ENCODE data around the gene POLA2. TPM values are rescaled to one million over a fixed set of nuclear protein-coding genes. Genes with fewer than 3 reads are reported as not detected.

Gene POLA2, protein sequence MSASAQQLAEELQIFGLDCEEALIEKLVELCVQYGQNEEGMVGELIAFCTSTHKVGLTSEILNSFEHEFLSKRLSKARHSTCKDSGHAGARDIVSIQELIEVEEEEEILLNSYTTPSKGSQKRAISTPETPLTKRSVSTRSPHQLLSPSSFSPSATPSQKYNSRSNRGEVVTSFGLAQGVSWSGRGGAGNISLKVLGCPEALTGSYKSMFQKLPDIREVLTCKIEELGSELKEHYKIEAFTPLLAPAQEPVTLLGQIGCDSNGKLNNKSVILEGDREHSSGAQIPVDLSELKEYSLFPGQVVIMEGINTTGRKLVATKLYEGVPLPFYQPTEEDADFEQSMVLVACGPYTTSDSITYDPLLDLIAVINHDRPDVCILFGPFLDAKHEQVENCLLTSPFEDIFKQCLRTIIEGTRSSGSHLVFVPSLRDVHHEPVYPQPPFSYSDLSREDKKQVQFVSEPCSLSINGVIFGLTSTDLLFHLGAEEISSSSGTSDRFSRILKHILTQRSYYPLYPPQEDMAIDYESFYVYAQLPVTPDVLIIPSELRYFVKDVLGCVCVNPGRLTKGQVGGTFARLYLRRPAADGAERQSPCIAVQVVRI
- total RNA-seq (1.0 and 2.8 TPM in 2 replicates), polyA plus RNA-seq (9.8 and 33.6 TPM in 2 replicates), polyA minus RNA-seq (ENCODE audit: low replicate concordance) (14.6 and 53.5 TPM in 2 replicates)
- 6.7 and 20.1 TPM in 2 replicates for polyA plus RNA-seq (2012)

DNA sequence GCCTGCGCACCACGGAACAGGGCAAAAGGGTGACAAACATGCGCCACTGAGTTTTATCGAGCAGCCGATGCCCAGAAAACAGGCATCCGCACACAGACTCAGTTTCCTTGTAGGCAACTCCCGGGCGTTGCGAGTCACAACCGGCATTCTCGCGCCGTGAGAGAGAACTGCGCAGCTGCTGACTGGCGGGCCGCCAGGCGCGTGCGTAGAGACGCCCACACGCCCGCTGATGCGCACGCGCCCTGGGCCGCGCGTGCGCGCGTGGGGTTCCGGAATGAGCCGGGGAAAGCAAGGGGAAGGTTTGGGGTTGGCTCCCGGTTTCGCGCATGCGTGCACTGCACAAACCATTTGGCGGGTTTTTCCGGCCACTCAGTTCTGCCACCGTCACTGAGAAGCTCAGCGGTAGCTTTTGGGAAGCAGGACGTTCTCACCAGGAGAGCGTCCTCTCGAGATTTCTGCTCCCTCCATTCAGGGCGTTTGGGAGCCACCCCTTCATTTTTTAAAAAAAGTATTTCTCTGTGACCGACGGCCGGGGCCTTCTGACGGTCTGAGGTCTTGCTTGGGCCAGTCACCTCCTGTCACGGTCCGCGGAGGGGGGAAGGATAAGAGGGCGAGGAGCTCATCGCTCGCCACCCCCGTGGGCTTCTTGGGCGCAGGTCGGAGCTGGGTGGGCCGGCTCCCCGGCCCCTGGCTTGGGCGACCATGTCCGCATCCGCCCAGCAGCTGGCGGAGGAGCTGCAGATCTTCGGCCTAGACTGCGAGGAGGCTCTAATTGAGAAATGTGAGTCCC is at the start of gene POLA2:
Gene POLA2, plus strand, starts transcription at position 372 of the 790 bp plus-strand sequence. Its CDS starts 331 bp downstream, at position 703.
- H2AFZ ChIP-seq (ENCODE audit: low read length) = peak within 1 kb of the TSS; percentile 64
- no peak for TF ChIP-seq EZH2 (IDR thresholded peaks at IDR 0.05; ENCODE audit: low read length, missing control alignments)
- TF ChIP-seq, protein P1, sequence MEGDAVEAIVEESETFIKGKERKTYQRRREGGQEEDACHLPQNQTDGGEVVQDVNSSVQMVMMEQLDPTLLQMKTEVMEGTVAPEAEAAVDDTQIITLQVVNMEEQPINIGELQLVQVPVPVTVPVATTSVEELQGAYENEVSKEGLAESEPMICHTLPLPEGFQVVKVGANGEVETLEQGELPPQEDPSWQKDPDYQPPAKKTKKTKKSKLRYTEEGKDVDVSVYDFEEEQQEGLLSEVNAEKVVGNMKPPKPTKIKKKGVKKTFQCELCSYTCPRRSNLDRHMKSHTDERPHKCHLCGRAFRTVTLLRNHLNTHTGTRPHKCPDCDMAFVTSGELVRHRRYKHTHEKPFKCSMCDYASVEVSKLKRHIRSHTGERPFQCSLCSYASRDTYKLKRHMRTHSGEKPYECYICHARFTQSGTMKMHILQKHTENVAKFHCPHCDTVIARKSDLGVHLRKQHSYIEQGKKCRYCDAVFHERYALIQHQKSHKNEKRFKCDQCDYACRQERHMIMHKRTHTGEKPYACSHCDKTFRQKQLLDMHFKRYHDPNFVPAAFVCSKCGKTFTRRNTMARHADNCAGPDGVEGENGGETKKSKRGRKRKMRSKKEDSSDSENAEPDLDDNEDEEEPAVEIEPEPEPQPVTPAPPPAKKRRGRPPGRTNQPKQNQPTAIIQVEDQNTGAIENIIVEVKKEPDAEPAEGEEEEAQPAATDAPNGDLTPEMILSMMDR (conservative IDR thresholded peaks at IDR 0.05 in 1 of 2, IDR thresholded peaks at IDR 0.05 in 1 of 2; ENCODE audit: low read depth in 1 of 2, low read length in 2 of 2) = no peak

DNA sequence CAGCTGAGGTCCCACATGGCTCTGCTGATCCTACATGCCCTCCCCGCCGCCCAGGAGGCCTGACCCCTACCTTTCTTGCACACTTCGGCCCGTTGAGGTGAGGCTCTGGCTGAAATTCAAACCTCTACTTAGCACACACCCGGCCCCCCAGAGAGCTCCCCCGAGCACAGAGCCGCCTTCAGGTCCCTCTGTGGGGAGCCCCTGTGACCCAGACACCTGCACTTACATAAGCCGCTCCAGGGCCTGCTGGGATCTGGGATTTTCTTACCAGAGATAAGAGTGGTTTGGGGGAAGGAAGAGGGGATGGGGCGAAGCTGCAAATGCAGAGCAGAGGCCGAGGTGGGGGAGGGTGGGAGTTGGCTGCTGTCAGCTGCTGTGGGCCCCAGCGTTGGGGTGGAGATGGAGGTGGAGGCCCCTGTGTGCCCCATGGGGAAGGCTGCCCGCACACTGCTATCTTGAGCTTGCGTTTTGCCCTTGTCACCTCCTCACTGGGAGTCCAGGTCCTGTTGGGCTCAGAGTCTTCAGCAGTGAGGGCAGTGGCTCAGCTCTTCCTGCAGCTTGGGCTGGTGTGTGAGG is 49.4 kb upstream of the POLA2 start:
- Histone ChIP-seq H3K4me2 (ENCODE audit: extremely low read depth, insufficient read depth, low read length) (no peak overlapping the region), H3K4me3 (replicated peaks in 1 of 4; ENCODE audit: control extremely low read depth in 1 of 4, insufficient read depth in 1 of 4, low read depth in 3 of 4, low read length in 4 of 4) (no peak overlapping the region), H3K79me2 (ENCODE audit: control insufficient read depth, insufficient read depth, low read length) (no peaks in the 10 kb centered on the region), H4K20me1 (ENCODE audit: control insufficient read depth, extremely low read depth, insufficient read depth, low read length) (no peaks in the 10 kb centered on the region), H3K27ac (ENCODE audit: insufficient read depth, low read length) (no peak overlapping the region), H3K9me3 (ENCODE audit: control insufficient read depth, insufficient read depth, low read depth, low read length) (no peaks in the 10 kb centered on the region), H3K36me3 (ENCODE audit: control insufficient read depth, insufficient read depth, low read length) (peaks cover 18% of the 10 kb centered on the region), H3K27me3 (ENCODE audit: control insufficient read depth, insufficient read depth, low read length) (no peaks in the 10 kb centered on the region), H2AFZ (ENCODE audit: low read length) (no peak overlapping the region), H3K9ac (ENCODE audit: insufficient read depth, low read length) (no peak overlapping the region), H3K4me1 (ENCODE audit: control insufficient read depth, extremely low read depth, insufficient read depth, low read length) (no peaks in the 10 kb centered on the region)
- TF ChIP-seq, protein P1 (conservative IDR thresholded peaks at IDR 0.05 in 1 of 2, IDR thresholded peaks at IDR 0.05 in 1 of 2; ENCODE audit: low read depth in 1 of 2, low read length in 2 of 2) = no peak
- no peak for TF ChIP-seq EZH2 (IDR thresholded peaks at IDR 0.05; ENCODE audit: low read length, missing control alignments)
- no peak for DNase-seq (ENCODE audit: low read depth in 2 of 2)

More for the DNA sequence above, at the start of gene POLA2:
- peak; percentile 87 to 95 for DNase-seq (ENCODE audit: low read depth in 2 of 2)
- H3K9me3 ChIP-seq (ENCODE audit: control insufficient read depth, insufficient read depth, low read depth, low read length) = no peaks in the 10 kb centered on the region
- H3K4me1 ChIP-seq (ENCODE audit: control insufficient read depth, extremely low read depth, insufficient read depth, low read length) = no peaks in the 10 kb centered on the region
- peak within 1 kb of the TSS; percentile 75 to 89 (median 80) for H3K4me3 ChIP-seq (replicated peaks in 1 of 4; ENCODE audit: control extremely low read depth in 1 of 4, insufficient read depth in 1 of 4, low read depth in 3 of 4, low read length in 4 of 4)
- H3K4me2 ChIP-seq (ENCODE audit: extremely low read depth, insufficient read depth, low read length) = peak within 1 kb of the TSS; percentile 98
- no peaks in the 10 kb centered on the region for H3K27me3 ChIP-seq (ENCODE audit: control insufficient read depth, insufficient read depth, low read length)
- peaks cover 27% of the 10 kb centered on the region for H3K79me2 ChIP-seq (ENCODE audit: control insufficient read depth, insufficient read depth, low read length)
- peak within 1 kb of the TSS; percentile 91 for H3K27ac ChIP-seq (ENCODE audit: insufficient read depth, low read length)
- no peaks in the 10 kb centered on the region for H3K36me3 ChIP-seq (ENCODE audit: control insufficient read depth, insufficient read depth, low read length)
- H4K20me1 ChIP-seq (ENCODE audit: control insufficient read depth, extremely low read depth, insufficient read depth, low read length) = no peaks in the 10 kb centered on the region
- peak within 1 kb of the TSS; percentile 89 for H3K9ac ChIP-seq (ENCODE audit: insufficient read depth, low read length)
